ELF-1 (cell line): ENCODE data around the gene CDSN.

ENCODE experiments used
- DNase-seq: peaks from one replicate; pipeline ENCODE4 v3.0.0-alpha.2; 2016; ENCODE audit warnings: low read depth, low spot score

Gene CDSN

DNA sequence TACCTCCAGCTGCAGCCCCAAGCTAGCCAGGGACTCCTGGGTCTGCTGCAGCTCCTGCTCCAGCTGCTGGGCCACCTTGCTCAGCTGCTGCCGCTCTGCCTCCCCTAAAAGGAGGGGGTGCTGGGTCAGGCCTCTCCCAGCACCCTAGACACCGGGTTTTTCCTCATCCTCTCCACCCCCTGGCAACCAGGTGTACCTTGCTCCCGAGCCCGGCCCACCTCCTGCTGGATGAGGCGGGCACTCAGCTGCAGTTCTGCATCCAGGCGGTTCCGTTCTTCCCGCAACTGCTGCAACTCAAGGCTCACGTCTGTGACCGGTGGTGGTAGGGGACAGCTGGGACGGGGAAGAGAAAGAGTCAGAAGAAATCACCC lies 24.7 kb upstream of the CDSN start:
- no peak for DNase-seq

DNA sequence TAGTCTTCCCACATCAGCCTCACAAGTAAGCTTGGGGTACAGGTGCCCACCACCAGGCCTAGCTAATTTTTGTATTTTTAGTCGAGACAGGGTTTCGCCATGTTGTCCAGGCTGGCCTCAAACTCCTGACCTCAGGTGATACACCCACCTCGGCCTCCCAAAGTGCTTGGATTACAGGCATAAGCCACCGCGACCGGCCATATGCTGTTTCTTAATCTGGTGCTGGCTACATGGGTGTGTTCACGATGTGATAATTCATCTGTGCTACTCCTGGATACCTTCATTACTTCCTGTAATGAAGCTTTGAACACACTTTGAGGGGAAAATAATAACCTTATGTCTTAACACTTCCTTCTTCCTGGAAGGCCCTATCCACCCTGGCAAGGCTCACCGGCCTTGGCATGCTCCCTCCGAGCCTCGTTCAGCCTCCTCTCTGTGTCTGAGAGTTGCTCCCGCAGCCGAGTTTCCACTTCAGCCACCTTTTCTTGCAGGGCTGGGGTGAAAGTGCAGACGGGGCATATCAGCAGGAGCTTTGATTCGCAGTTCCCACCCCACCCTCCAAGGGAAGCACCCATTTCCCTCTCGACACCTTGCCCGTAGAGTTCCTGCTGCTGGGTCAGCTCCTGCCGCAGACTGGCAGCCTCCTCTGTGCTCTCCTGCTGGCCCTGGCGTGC lies 24.2 kb upstream of the CDSN start:
- DNase-seq = no peak

DNA sequence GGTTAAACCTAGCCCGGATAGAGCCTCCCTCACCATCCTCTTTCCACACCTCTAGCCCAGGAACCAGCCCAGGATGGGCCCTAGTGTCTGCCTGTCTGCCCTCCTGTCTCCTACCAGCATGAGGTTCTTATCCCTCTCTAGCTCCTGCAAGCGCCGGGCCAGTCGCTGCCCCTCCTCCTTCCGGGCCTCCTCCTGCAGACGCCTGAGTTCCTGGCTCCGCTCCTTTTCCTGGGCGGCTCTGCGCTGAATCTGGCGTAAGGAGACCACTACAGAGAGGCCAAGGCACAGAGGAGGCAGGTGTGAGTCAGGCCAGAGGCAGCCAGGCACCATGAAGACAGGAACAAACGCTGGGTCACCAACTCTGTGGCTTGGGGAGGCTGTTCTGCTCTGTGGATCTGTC lies 22.9 kb upstream of the CDSN start:
- peak; percentile 90 for DNase-seq

DNA sequence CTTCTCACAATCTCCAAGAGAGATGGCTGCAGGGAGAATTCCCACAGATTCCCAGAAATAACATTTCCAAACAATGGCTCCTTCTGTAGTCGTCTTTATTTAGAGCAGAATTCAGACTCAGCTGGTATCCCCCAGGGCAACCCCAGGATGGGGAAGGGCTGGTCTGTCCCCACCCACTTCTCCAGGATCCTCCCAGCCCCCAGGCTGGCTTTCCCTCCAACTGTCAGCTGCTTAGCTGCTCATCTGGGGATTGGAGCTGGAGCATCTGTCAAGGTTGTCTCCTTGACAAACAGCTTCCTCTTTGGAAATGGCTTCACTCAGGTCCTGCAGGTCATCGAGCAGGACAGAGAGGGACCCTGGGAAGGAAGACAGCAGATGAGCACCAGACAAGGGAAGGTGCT lies 22.1 kb upstream of the CDSN start:
- peak; percentile 86 for DNase-seq

DNA sequence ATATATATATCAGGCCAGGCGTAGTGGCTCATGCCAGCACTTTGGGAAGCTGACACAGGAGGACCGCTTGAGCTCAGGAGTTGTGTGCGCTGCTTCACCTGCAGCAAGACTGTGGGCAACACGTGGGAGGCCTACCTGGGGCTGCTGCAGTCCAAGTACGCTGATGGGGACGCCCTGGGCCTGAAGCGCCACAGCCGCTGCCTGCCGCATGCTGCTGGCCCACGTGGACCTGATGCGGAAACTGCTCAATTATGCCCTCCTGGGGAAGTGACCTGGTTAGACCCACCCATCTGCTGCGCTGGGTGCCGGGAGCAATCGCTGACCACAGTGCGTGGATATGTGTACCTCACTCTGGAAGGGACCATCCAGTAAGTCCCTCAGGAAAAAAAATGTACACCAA lies 20.4 kb upstream of the CDSN start:
- no peak for DNase-seq

DNA sequence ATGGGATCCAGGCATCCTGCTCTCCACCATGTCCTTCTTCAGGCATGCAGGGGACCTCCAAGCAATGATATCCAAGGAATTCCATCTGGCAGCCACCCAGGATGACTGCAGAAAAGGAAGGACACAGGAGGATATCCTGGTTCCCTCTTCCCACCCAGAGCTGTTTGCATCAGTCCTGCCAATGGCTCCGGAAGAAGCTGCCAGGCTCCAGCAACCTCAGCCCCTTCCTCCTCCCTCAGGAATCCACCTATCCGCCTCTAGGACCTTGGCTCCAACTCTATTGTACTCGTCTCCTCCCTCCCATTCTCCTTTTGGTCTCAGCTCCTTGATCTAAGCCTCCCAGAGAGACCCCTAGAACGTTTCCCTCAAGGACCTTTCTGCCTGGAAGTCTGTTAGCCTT lies 19.4 kb upstream of the CDSN start:
- peak; percentile 83 for DNase-seq

DNA sequence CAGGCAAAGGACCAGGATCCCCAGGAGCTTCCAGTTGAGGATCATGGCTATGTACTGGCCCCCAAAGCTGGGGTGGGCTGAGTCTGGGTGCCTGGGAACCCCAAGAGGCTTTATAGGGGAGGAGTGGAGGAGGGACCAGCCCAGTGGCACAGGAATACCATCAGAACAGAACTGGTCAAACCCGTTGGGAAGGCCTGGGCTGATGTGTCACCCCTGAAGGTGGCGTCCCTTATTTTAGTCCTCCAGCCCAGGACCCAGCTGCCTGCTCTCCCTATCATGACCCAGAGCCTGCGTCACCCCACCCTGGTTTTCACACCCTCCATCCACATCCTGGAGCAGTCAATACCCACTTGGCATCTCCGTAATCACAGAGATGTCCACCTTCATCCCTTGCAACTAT lies 18.7 kb upstream of the CDSN start, which contains the start of gene PSORS1C2:
Gene PSORS1C2 (minus strand): TSS at position 85 of the 400 bp plus-strand sequence. CDS start 40 bp downstream, at position 45.
- DNase-seq = no peak

DNA sequence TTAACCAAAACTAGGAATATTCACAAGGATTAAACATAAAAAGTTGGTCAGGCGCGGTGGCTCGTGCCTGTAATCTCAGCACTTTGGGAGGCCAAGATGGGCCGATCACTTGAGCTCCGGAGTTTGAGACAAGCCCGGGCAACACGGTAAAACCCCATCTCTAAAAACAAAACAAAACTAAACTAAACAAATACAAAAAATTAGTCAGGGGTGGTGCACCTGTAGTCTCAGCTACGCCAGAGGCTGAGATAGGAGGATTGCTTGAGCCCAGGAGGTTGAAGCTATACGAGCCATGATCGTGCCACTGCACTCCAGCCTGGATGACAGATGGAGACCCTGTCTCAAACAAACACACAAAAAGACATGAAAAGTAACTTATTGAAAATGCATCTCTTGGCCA lies 15.5 kb upstream of the CDSN start:
- no peak for DNase-seq

DNA sequence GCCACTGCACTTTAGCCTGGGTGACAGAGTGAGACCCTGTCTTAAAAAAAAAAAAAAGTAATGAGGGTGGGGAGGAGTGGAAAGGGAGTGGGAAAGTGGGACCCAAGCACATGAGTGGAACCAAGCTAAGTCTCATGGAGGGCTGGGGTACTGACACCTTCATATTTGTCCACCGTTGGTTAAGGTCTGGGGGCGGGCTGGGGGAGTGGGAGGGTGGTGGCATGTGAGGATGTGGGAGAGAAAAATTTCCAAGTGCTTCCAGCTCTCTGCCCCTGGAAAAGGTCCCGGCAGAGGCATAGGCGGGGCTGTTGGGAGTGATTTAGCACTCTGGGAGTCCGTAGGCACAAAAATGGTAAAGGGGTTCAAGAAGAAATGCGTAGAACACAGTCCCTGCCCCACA lies 12.6 kb upstream of the CDSN start:
- DNase-seq = no peak

DNA sequence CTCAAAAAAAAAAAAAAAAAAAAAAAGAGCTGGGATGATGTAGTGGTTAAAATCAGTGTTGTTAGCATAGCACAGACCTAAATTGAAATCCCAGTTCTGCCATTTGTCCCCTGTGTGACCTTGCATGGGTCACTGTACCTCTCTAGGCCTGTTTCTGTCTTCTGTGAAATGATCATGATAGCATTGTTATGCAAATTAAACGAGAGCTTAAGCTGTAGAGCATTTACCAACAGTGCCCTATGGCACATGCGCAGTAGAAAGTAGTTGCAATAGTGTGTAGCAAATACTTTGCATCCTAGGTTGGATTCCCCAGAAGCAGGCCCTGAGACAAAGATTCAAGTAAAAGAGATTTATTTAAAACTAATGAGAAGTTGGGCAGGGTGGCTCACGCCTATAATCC lies 11.3 kb upstream of the CDSN start:
- DNase-seq = peak; percentile 30

DNA sequence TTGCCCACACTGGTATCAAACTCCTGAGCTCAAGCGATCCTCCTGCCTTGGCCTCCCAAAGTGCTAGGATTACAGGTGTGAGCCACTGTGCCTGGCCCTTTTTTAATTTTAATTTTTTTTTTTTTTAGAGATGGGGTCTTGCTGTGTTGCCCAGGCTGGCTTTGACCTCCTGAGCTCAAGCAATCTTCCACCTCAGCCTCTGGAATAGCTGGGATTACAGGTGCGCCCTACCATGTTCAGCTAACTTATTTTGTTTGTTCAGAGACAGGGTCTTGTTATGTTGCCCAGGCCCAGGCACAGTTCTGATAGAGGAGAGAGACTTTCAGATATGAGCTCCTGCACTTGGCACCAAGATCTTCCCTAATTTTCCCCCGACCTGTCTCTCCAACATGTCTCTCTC lies 10.5 kb upstream of the CDSN start:
- no peak for DNase-seq

DNA sequence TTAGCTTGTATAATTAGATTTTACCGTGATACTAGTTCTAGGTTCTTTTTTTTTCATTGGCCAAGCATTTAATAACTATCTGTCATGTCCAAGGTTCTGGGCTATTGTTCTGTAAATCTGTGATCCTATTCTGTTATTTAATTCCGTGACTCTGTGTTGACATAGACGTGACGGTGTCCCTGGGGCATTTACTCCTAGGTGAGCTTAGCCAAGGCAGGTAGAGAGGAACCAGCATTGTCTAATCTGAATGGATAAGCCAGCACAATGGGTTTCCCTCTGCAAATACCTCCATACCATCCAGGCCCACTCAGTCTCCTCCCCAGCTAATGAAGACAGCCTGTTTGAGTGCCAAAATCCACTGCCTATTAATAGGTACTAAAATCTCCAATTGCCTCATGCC lies 8.9 kb upstream of the CDSN start:
- no peak for DNase-seq

DNA sequence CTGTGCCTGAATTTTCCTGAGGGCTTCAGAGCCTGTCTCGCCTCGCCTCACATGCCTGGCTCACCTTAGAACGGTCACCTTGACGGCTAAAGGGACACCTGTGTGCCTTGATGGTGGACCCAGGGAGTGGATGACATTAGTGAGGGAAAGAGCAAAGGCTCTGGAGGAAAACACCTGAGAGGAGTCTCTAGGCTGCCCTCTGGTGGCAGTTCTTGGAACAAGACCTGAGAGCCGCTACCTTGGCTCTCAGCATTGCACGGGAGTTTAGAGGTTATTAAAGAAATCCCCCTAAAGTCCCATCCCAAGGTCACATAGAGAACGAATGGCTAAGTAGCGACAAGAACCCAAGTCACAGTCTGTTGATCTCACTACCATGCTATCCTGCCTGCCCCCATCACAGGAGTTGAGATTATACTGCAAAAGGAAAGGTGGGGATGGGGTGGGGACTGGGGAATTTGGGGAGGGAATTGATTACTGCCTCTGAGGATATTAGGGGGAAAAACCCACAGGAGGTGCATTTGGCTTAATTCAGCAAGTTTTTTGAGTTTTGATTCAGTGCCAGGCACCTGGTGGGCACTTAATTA lies 7.9 kb upstream of the CDSN start:
- peak; percentile 84 for DNase-seq

DNA sequence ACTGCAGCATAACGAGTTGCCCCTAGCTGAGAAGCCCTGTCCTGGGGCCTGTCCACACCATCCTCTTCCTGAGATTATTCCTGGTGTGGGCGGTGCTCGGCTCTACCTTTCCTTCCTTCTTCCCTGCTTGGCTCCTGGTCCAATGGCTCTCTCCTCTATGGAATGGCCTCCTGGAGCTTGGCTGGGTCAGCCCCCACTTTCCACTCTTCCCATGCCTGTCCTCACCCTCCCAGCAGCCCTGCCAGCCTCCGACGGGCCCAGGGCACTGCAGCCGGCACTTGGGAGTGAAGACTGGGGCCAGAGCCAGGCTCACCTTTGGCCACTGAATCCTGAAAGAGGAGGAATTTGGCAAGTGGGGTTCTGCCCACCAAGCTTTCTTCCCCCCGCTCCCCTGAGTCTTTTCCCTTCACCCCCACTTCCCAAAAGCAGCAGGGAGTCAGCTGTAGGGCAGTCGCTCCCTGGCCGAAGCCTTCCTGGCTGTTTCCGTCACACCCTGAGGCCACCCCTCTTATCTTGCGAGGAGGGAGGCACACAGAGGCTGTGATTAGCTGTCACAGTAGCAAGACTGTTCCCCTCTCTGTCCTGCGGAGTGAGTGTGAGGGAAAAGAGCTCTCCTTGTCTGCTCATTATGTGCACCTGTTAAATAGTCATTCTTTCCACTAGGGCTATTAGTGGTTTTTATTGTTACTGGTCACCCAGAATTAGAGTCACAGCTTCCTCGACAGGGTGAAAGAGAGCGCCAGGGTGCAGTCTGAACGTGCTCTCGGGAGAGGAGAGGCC lies 6.3 kb upstream of the CDSN start:
- no peak for DNase-seq

DNA sequence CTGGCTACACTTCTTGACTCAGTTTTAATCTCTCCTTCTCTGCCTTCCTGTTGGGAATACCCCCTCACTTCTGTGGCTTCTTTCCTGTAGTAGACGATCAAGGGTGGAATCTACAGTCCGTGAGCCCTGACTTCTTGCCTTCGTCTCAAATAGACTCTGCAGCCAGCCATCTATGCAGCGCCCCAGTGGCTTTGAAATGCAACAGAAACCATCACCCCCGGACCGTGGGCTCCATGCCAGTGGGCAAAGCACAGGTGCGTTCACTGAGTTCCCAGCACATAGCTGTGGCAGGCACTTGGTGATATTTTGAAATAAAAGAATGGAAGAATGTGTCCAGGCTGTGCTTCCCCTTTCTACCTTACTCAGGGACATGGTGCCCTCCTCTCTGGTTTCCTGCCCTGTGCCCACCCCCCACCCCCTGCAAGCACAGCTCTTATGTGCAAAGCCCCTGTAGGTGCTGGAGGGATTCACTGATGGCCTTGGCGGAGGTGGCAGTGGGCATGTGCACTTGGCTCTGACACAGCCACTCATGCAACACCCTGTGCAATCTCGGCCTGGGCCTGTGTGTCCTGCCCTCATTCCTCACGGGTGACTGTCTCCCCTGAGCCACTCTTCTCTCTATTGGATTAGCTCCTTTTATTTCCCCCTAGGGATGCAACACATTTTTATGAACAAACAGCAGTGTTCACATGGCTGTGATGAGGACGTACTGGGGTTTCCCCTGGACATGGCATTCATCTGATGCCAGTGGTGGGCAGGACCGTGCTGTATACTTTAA lies 5.5 kb upstream of the CDSN start:
- no peak for DNase-seq

DNA sequence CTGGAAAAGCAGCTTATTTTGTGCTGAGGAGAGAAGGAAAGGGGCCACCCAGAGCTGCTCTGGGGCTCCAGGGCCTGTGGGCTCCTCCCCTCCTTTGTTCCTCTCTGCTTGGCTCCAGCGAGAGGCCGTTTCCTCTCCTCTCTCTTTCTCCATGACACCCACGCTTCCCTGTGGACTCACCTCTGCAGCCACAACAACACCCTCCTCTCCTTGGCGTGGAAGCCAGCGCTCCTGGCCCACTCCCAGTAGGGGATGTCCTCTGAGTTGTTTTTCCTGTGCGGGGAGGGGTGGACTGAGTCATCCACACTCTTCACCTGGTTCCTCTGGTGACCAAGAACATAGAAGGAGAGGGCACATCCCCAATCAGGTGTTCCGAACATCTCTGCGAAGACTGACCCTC lies 4.9 kb upstream of the CDSN start:
- DNase-seq = no peak

DNA sequence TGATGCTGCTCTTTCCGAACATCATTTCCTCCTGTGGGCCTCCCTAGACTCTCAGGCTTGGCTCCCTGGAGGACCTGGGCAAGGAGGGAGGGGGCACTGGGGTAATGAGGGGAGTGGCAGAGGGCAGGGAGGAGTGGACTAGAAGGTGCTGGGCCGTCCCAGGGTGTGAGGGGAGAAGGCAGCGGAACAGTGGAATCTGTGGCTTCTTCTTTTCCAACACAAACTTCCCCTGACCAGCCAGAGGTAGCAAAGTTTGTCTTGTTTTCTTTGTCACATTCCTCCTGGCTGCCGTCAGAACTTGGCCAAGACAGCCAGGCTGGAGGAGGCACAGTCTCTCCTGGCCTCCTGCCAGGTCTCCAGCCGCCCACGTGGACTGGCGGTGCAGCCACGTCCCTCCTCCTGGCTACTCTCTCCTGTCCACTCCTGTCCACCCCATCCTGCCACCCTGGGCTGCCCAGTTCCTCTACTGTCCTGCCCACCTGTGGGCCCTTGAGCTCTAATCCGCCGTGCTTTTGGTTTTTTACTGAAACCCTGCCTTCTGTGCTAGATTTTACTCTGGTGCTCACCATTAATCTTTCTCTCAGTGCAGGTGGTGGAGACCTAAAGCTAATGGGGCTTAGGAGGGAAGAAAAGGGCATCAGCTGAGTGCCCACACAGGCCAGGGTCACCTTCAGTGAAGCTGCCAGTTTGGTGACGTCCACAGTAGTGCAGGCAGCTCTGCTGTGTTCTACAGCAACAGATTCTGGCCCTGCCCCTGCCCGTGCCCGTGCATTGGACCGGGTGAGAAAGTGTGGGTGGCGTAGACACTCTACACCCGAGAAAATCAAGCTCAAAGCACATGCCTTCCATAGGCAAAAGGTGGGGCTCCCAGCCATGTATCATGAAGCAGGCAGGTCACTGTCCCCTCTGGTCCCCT lies 2.8 kb upstream of the CDSN start:
- DNase-seq = no peak

DNA sequence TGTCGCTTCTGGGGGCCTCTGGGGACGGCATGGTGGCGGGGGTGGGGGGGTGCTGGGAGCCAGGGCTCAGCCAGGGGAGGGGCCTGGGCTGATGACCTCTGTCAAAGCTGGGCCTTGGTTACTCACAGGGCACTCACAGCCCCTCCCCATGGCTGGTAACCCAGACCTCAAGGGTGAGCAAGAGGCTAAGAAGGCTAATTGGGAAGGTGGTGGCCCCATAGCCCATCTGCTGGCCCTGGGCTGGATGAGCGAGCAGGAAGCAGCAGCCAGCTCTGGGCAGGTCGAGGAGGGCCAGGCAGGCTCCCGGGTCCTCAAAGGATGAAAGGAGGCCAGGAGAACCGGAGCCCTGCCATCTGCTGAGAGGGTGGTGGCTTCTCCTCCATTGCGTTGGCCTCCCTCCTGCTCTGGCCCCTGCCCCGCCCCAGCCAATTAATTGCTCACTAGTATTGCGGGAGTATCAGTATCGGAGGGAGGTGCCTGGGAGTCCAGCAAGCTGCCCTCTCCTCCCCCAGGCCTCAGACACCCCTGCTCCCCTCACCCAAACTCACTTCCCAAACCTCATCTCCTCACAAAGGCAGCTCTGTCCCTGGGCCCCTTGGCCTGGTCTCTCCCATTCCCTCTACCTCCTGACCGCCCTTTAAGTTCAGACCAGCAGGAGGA lies 1.0 kb upstream of the CDSN start:
- no peak for DNase-seq

DNA sequence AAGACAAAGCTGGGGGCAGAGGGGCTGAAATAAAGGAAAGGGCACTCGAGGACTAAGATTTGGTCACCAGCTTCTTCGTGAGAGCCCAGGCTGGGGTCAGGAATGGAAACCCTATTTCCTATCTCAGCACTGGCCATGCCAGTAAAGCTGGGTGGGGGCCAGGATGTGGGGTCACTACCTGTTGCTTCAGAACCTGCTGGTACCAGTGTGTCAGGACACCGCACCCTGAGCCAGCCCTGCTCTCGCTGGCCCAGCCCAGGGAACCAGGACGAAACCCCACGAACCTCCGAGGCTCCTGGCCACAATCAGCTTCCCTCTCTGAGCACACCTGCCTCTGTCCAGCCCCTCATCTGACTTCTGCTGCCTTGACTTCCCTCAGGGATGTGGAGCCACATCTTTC lies 2.1 kb downstream of the CDSN start:
- DNase-seq = no peak

DNA sequence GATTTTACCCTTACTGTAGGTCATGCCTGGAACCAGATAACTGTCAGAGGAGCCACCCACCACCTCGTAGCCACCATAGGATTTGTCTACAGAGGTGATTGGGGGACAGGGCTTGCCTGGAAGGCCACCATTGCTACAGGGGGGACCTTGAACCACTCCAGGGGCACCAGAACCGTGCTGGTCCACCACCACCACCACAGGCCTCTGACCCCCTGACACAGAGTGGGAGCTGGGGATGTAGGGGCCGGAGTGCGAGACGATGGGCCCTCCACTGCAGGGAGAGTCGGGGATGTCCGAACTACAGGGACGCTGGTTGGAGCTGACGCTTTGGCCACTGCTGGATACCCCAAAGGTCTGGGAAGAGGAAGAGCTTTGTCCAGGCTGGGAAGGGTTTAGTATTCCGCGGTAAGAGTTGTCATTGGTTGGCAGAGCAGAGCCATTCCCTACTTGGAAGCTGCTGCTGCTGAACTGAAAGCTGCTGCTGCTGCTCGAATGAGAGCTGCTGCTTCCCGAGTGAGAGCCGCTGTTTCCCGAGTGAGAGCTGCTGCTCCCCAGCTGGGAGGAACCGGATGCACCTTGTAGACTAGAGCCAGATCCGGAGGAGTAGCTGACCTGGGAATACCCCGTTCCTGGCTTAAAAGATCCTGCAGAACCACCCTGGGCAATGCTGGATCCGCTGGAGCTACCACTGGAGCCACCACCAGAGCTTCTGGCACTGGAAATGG lies 3.4 kb downstream of the CDSN start:
- DNase-seq = no peak
